GM12878 (cell line): ENCODE results near the gene FOXO1. TPM values are rescaled to one million over a fixed set of nuclear protein-coding genes. Genes with fewer than 3 reads are reported as not detected.

Experiments used
- ATAC-seq: fragments of 200-7000 bp; cut with Tn5 transposase; 3 replicates; pipeline ENCODE4 v1.9.1; 2020; ENCODE audit warnings: mild to moderate bottlenecking, moderate library complexity
- BruUV-seq: library from RNA; stranded (reverse); fragments of 400-500 nt; replicated peaks from 2 replicates; lab custom pipeline; 2021; lab: Mats Ljungman, UMichigan
- CTCF ChIA-PET: fragments of 300-600 bp; sonication (Branson Sonifier 250); formaldehyde crosslinking; extraction: SDS; loops from one replicate; lab custom pipeline; 2021; ENCODE audit warnings: inconsistent platforms; lab: Yijun Ruan, JAX
- POLR2A ChIA-PET: fragments of 350-600 bp; formaldehyde crosslinking; extraction: SDS; loops from one replicate; lab custom pipeline; 2021; ENCODE audit warnings: inconsistent platforms; lab: Charles Lee
- RAD21 ChIA-PET: fragments of 300-600 bp; sonication (Branson Sonifier 250); formaldehyde crosslinking; loops from one replicate; lab custom pipeline; 2023; ENCODE audit warnings: antibody characterized with exemption; ENCODE audit not compliant: unreplicated experiment; lab: Charles Lee
- SMC1A ChIA-PET: fragments of 300-600 bp; sonication (Branson Sonifier 250); formaldehyde crosslinking; loops from one replicate; lab custom pipeline; 2023; ENCODE audit not compliant: unreplicated experiment, uncharacterized antibody; lab: Charles Lee
- DNase-seq: peaks from one replicate; pipeline ENCODE4 v3.0.0-alpha.2; 2011; ENCODE audit warnings: low read depth, low spot score
- FAIRE-seq: peaks from 3 replicates; lab custom pipeline; 2011; peaks lifted over from hg19 to GRCh38; lab: Jason Lieb, UNC
- H2AFZ ChIP-seq: 2 replicates; pipeline ENCODE4 v1.6.0; 2011; ENCODE audit warnings: low read depth, low read length, control low read depth; ENCODE audit not compliant: control insufficient read depth
- H3K27ac ChIP-seq: 2 replicates; pipeline ENCODE4 v1.5.1; 2011; ENCODE audit warnings: control low read depth; ENCODE audit not compliant: control insufficient read depth, insufficient read depth
- H3K27me3 ChIP-seq, 2 experiments: replicated peaks in 1 of 2; 2 replicates each; pipeline versions ENCODE4 v1.6.0 to v1.6.1; 2011; ENCODE audit warnings: low read length in 1 of 2; ENCODE audit not compliant: control insufficient read depth in 2 of 2, insufficient read depth in 2 of 2
- H3K36me3 ChIP-seq, 2 experiments: 2 replicates each; pipeline ENCODE4 v1.5.1; 2011; ENCODE audit warnings: low read length in 1 of 2; ENCODE audit not compliant: control insufficient read depth in 2 of 2, insufficient read depth in 2 of 2
- H3K4me1 ChIP-seq: 2 replicates; pipeline ENCODE4 v1.6.1; 2011; ENCODE audit warnings: mild to moderate bottlenecking, low read length, moderate library complexity, mixed read lengths; ENCODE audit not compliant: control insufficient read depth, insufficient read depth
- H3K4me2 ChIP-seq: 2 replicates; pipeline ENCODE4 v1.6.0; 2011; ENCODE audit warnings: control low read depth; ENCODE audit not compliant: control insufficient read depth, insufficient read depth
- H3K4me3 ChIP-seq: fragments of 200-600 bp; sonication (generic); 2 replicates; pipeline ENCODE4 v1.5.1; 2016
- H3K79me2 ChIP-seq: 2 replicates; pipeline ENCODE4 v1.6.0; 2011; ENCODE audit warnings: low read length; ENCODE audit not compliant: control insufficient read depth, insufficient read depth
- H3K9ac ChIP-seq: 2 replicates; pipeline ENCODE4 v1.8.0; 2011; ENCODE audit warnings: low read length, control low read depth, mixed read lengths; ENCODE audit not compliant: control insufficient read depth, insufficient read depth
- H3K9me3 ChIP-seq: replicated peaks from 3 replicates; pipeline ENCODE4 v1.5.1; 2011; ENCODE audit warnings: mild to moderate bottlenecking, low read length; ENCODE audit not compliant: control insufficient read depth, insufficient read depth
- H4K20me1 ChIP-seq: 2 replicates; pipeline ENCODE4 v1.6.0; 2011; ENCODE audit not compliant: control insufficient read depth, insufficient read depth
- CHD2 ChIP-seq: IDR thresholded peaks from 2 replicates; pipeline ENCODE4 v1.6.1; 2011; ENCODE audit warnings: low read depth, low read length, improper control_type of control experiment, borderline replicate concordance
- IRF4 ChIP-seq: IDR thresholded peaks from 2 replicates; pipeline ENCODE4 v1.6.1; 2011; ENCODE audit warnings: low read depth, low read length
- NFYB ChIP-seq: IDR thresholded peaks from 2 replicates; pipeline ENCODE4 v1.6.1; 2011; ENCODE audit warnings: low read depth, mild to moderate bottlenecking, low read length, improper control_type of control experiment, moderate library complexity; ENCODE audit not compliant: insufficient read depth
- WGBS: methylation state at CpG from one replicate; pipeline ENCODE4 v1.1.6; 2016; ENCODE audit warnings: low lambda C conversion rate; ENCODE audit not compliant: insufficient replicate concordance, insufficient coverage; ENCODE audit errors: missing lambda C conversion rate; 5-methylcytosine and 5-hydroxymethylcytosine counted together
- in situ Hi-C: fragments of 300-500 bp; cut with MboI; formaldehyde crosslinking; loops from 9 replicates; pipeline ENCODE4 v1.14.3; 2018; ENCODE audit warnings: mixed read lengths
- intact Hi-C: fragments of 100-400 bp; cut with micrococcal nuclease; formaldehyde crosslinking; loops from one replicate; pipeline ENCODE4 v1.14.2; 2022; ENCODE audit not compliant: unreplicated experiment
- polyA plus RNA-seq, 11 experiments: library from polyadenylated mRNA; depleted of rRNA in 4 of 11; unstranded in 6 of 11; stranded (reverse) in 5 of 11; fragments of >200 nt; fragmentation: Nextera tagmentation in 4 of 11; fragmentation: Illumina TruSeq in 1 of 11; extraction: Ambion mirVana in 4 of 11; extraction: Trizol in 1 of 11; gene quantifications; 1 replicate in 1 of 11; 2 replicates in 10 of 11; pipeline versions ENCODE4 v1.2.1 to v1.2.3, GENCODE V29; 2011 to 2016; ENCODE audit warnings: inconsistent platforms in 2 of 11, missing spikeins in 2 of 11, low read depth in 1 of 11
- total RNA-seq, 4 experiments: library from RNA; depleted of rRNA in 3 of 4; stranded (reverse); fragments of >200 nt in 3 of 4; fragmentation: Illumina TruSeq in 1 of 4; extraction: Trizol in 1 of 4; gene quantifications; 2 replicates each; pipeline versions ENCODE4 v1.2.1 to v1.2.3, GENCODE V29; 2013 to 2021
- TF ChIP-seq, protein P1 (sequence below): fragments of 450-650 bp; IDR thresholded peaks from 2 replicates; pipeline ENCODE4 v1.6.1; 2017; ENCODE audit warnings: borderline replicate concordance
- TF ChIP-seq, protein P2 (sequence below): fragments of 450-650 bp; IDR thresholded peaks from 2 replicates; pipeline ENCODE4 v1.6.1; 2016; ENCODE audit warnings: mild to moderate bottlenecking
- TF ChIP-seq, protein P3 (sequence below): IDR thresholded peaks from 2 replicates; pipeline ENCODE4 v1.6.1; 2011; ENCODE audit warnings: borderline replicate concordance, low read depth, mild to moderate bottlenecking, moderate library complexity, low read length; ENCODE audit not compliant: insufficient read depth, poor library complexity, severe bottlenecking
- TF ChIP-seq, protein P4 (sequence below): fragments of 450-650 bp; IDR thresholded peaks from 2 replicates; pipeline ENCODE4 v1.6.1; 2016; ENCODE audit warnings: mild to moderate bottlenecking, moderate library complexity, borderline replicate concordance

Gene FOXO1
- total and polyA plus RNA-seq, 10 of the 15 experiments (the other 5 are each of a cell fraction or from before 2014, with no cell fraction given) = 0.58 to 8.3 (median 0.88) TPM

DNA sequence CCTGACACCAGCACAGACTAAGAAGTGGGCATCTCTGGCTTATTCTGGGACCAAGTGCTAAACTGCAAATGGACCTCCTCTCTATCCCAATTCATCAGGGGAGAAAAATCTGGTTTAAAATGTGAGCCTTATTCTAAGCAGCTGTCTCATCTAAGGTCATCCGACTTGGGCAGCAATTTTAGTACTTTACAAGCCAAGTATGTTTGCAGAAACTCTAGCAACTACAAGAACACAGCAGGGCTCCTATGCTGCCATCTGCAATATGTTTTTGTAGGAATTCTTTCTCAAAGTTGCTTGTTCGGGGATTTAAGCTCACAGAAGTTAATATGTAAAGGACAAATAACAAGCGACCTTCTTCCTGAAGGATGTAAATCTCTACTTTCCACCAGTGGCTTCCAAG lies 113.1 kb downstream of the FOXO1 start:
- FAIRE-seq (no peak), ATAC-seq (no peak), DNase-seq (no peak)
- SMC1A ChIA-PET = interaction anchor here (1.2 kb wide), 1 partner anchor 11 kb away, joined by 3 read pairs; no protein-coding TSS in a partner anchor
- Histone ChIP-seq H3K36me3 (no peaks in the 10 kb centered on the region; a peak in 1 of 4 replicates), H3K27ac (no peak overlapping the region), H4K20me1 (no peaks in the 10 kb centered on the region), H2AFZ (no peak overlapping the region), H3K79me2 (no peaks in the 10 kb centered on the region), H3K4me3 (no peak overlapping the region), H3K27me3 (no peaks in the 10 kb centered on the region), H3K9ac (no peak overlapping the region), H3K9me3 (no peaks in the 10 kb centered on the region), H3K4me1 (no peaks in the 10 kb centered on the region), H3K4me2 (no peak overlapping the region)
- no peak for TF ChIP-seq IRF4
- TF ChIP-seq NFYB = no peak
- TF ChIP-seq, protein P1, sequence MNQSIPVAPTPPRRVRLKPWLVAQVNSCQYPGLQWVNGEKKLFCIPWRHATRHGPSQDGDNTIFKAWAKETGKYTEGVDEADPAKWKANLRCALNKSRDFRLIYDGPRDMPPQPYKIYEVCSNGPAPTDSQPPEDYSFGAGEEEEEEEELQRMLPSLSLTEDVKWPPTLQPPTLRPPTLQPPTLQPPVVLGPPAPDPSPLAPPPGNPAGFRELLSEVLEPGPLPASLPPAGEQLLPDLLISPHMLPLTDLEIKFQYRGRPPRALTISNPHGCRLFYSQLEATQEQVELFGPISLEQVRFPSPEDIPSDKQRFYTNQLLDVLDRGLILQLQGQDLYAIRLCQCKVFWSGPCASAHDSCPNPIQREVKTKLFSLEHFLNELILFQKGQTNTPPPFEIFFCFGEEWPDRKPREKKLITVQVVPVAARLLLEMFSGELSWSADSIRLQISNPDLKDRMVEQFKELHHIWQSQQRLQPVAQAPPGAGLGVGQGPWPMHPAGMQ = no peak
- TF ChIP-seq, protein P2, sequence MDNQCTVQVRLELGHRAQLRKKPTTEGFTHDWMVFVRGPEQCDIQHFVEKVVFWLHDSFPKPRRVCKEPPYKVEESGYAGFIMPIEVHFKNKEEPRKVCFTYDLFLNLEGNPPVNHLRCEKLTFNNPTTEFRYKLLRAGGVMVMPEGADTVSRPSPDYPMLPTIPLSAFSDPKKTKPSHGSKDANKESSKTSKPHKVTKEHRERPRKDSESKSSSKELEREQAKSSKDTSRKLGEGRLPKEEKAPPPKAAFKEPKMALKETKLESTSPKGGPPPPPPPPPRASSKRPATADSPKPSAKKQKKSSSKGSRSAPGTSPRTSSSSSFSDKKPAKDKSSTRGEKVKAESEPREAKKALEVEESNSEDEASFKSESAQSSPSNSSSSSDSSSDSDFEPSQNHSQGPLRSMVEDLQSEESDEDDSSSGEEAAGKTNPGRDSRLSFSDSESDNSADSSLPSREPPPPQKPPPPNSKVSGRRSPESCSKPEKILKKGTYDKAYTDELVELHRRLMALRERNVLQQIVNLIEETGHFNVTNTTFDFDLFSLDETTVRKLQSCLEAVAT = no peak
- no peak for TF ChIP-seq CHD2
- TF ChIP-seq, protein P3, sequence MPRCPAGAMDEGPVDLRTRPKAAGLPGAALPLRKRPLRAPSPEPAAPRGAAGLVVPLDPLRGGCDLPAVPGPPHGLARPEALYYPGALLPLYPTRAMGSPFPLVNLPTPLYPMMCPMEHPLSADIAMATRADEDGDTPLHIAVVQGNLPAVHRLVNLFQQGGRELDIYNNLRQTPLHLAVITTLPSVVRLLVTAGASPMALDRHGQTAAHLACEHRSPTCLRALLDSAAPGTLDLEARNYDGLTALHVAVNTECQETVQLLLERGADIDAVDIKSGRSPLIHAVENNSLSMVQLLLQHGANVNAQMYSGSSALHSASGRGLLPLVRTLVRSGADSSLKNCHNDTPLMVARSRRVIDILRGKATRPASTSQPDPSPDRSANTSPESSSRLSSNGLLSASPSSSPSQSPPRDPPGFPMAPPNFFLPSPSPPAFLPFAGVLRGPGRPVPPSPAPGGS = no peak
- TF ChIP-seq, protein P4, sequence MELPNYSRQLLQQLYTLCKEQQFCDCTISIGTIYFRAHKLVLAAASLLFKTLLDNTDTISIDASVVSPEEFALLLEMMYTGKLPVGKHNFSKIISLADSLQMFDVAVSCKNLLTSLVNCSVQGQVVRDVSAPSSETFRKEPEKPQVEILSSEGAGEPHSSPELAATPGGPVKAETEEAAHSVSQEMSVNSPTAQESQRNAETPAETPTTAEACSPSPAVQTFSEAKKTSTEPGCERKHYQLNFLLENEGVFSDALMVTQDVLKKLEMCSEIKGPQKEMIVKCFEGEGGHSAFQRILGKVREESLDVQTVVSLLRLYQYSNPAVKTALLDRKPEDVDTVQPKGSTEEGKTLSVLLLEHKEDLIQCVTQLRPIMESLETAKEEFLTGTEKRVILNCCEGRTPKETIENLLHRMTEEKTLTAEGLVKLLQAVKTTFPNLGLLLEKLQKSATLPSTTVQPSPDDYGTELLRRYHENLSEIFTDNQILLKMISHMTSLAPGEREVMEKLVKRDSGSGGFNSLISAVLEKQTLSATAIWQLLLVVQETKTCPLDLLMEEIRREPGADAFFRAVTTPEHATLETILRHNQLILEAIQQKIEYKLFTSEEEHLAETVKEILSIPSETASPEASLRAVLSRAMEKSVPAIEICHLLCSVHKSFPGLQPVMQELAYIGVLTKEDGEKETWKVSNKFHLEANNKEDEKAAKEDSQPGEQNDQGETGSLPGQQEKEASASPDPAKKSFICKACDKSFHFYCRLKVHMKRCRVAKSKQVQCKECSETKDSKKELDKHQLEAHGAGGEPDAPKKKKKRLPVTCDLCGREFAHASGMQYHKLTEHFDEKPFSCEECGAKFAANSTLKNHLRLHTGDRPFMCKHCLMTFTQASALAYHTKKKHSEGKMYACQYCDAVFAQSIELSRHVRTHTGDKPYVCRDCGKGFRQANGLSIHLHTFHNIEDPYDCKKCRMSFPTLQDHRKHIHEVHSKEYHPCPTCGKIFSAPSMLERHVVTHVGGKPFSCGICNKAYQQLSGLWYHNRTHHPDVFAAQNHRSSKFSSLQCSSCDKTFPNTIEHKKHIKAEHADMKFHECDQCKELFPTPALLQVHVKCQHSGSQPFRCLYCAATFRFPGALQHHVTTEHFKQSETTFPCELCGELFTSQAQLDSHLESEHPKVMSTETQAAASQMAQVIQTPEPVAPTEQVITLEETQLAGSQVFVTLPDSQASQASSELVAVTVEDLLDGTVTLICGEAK = no peak
- POLR2A ChIA-PET = no interaction called here
- intact Hi-C loops = no loop called here
- CTCF ChIA-PET = no interaction called here
- 62% methylated on average over 3 of the region's 3 CpGs for WGBS
- RAD21 ChIA-PET = no interaction called here
- in situ Hi-C loops = no loop called here
- BruUV-seq = no TSS peak
